Lung (tissue), 12 donors: ENCODE data around the gene RAI1. TPM values are rescaled to one million over a fixed set of nuclear protein-coding genes. Genes with fewer than 3 reads are reported as not detected.

ENCODE experiments used
- ATAC-seq: fragments of 200-7000 bp; cut with Tn5 transposase; one replicate; pipeline ENCODE4 v1.9.1; 2020; ENCODE audit warnings: moderate number of reproducible peaks; ENCODE audit not compliant: insufficient read depth, low FRiP score
- DNase-seq, 3 donors: peaks; one replicate each; pipeline ENCODE4 v3.0.0-alpha.2; 2013 to 2017
- H3K27ac ChIP-seq, 2 donors: one replicate each; pipeline ENCODE4 v1.5.1; 2013; ENCODE audit warnings: mild to moderate bottlenecking in 2 of 2, moderate library complexity in 2 of 2, control low read depth in 1 of 2, inconsistent platforms in 1 of 2, low read depth in 1 of 2, low read length in 1 of 2
- H3K27me3 ChIP-seq, 3 donors: one replicate each; pipeline ENCODE4 v1.5.1; 2013; ENCODE audit warnings: low read length in 2 of 3; ENCODE audit not compliant: control insufficient read depth in 3 of 3, insufficient read depth in 3 of 3
- H3K36me3 ChIP-seq, 4 donors: one replicate each; pipeline ENCODE4 v1.5.1; 2013; ENCODE audit warnings: low read length in 4 of 4, mild to moderate bottlenecking in 1 of 4, moderate library complexity in 1 of 4; ENCODE audit not compliant: control insufficient read depth in 4 of 4, insufficient read depth in 4 of 4
- H3K4me1 ChIP-seq, 5 donors: one replicate each; pipeline ENCODE4 v1.5.1; 2013; ENCODE audit warnings: low read length in 5 of 5, mild to moderate bottlenecking in 2 of 5, moderate library complexity in 1 of 5; ENCODE audit not compliant: control insufficient read depth in 5 of 5, insufficient read depth in 5 of 5
- H3K4me3 ChIP-seq: one replicate; pipeline ENCODE4 v1.5.1; 2013; ENCODE audit warnings: mild to moderate bottlenecking, control low read depth, moderate library complexity
- H3K9ac ChIP-seq, 2 donors: one replicate each; pipeline ENCODE4 v1.5.1; 2013; ENCODE audit warnings: low read length in 2 of 2, control low read depth in 1 of 2; ENCODE audit not compliant: insufficient read depth in 1 of 2
- H3K9me3 ChIP-seq, 4 donors: one replicate each; pipeline ENCODE4 v1.5.1; 2013; ENCODE audit warnings: low read length in 3 of 4, mild to moderate bottlenecking in 1 of 4, moderate library complexity in 1 of 4; ENCODE audit not compliant: control insufficient read depth in 4 of 4, insufficient read depth in 3 of 4
- CTCF ChIP-seq: IDR thresholded peaks from 2 replicates; pipeline ENCODE4 v1.5.1; 2012; ENCODE audit warnings: mild to moderate bottlenecking; ENCODE audit errors: control extremely low read depth, extremely low read depth
- WGBS, 2 donors: extraction: QIAGEN DNeasy Blood & Tissue Kit; methylation state at CpG; one replicate each; pipeline ENCODE4 v1.1.7; 2013; 5-methylcytosine and 5-hydroxymethylcytosine counted together
- polyA plus RNA-seq, 2 donors: library from polyadenylated mRNA; stranded (reverse); fragments of 200-250 nt; gene quantifications; one replicate each; pipeline ENCODE4 v1.2.1, GENCODE V29; 2013
- total RNA-seq, 2 donors: library from RNA; depleted of rRNA in 1 of 2; stranded (reverse); fragments of >200 nt in 1 of 2; gene quantifications; one replicate each; pipeline ENCODE4 v1.2.1, GENCODE V29; 2014 to 2021
- donor health status: control.
- donor health status: control.
- donor health status: Bipolar disorder and iron deficiency.
- donor health status: healthy.
- donor health status: DM: yes; HTN: yes; CAD: no.

RAI1 gene
- total and polyA plus RNA-seq, 4 donors, result 14.5 to 44.4 (median 28.3) TPM

GRCh38 chr17:17706140-17707060 is 25.1 kb downstream of the RAI1 start:
- no peak for ATAC-seq
- Histone ChIP-seq H3K4me1 (peaks cover 0 to 29% (median 22%) of the 10 kb centered on the region in 5 donors), H3K9me3 (no peaks in the 10 kb centered on the region), H3K27ac (no peak overlapping the region), H3K9ac (no peak overlapping the region), H3K4me3 (no peak overlapping the region), H3K36me3 (peaks cover 0 to 4% (median 4%) of the 10 kb centered on the region in 4 donors), H3K27me3 (no peaks in the 10 kb centered on the region)
- 91% methylated on average over 12 of the region's 12 CpGs for WGBS, 2 donors
- no peak for DNase-seq
- no peak for TF ChIP-seq CTCF

GRCh38 chr17:17708295-17708694 is 27.0 kb downstream of the RAI1 start:
- H3K27ac ChIP-seq, result no peak overlapping the region

GRCh38 chr17:17708816-17709215 is 27.6 kb downstream of the RAI1 start:
- ATAC-seq (no peak), DNase-seq (no peak)
- peak overlapping the region in 1 of 2 donors; percentile 62 for H3K27ac ChIP-seq
- no peak for TF ChIP-seq CTCF
- peaks cover 0 to 4% (median 2%) of the 10 kb centered on the region in 4 donors for H3K36me3 ChIP-seq
- 90 to 94% methylated on average over 9 of the region's 9 CpGs for WGBS, 2 donors
- H3K4me3 ChIP-seq, result no peak overlapping the region
- H3K9ac ChIP-seq, result no peak overlapping the region
- H3K4me1 ChIP-seq, result peaks cover 0 to 26% (median 22%) of the 10 kb centered on the region in 5 donors
- H3K27me3 ChIP-seq, result no peaks in the 10 kb centered on the region
- no peaks in the 10 kb centered on the region for H3K9me3 ChIP-seq

More at GRCh38 chr17:17708295-17708694, 27.0 kb downstream of the RAI1 start:
- H3K9me3 ChIP-seq, result no peaks in the 10 kb centered on the region
- TF ChIP-seq CTCF, result no peak
- no peak overlapping the region for H3K9ac ChIP-seq
- ATAC-seq (no peak), DNase-seq (no peak)
- H3K4me1 ChIP-seq, result peaks cover 0 to 28% (median 26%) of the 10 kb centered on the region in 5 donors
- H3K27me3 ChIP-seq, result no peaks in the 10 kb centered on the region
- H3K36me3 ChIP-seq, result peaks cover 0 to 4% (median 2%) of the 10 kb centered on the region in 4 donors
- H3K4me3 ChIP-seq, result no peak overlapping the region
